Left colon (tissue), 2 donors: ENCODE data around the gene ATXN7L1. TPM values are rescaled to one million over a fixed set of nuclear protein-coding genes. Genes with fewer than 3 reads are reported as not detected.
"Not testable (repeated sequence)": the region's sequence is repeated elsewhere in the genome, so short reads cannot be mapped to it uniquely, and the experiment has no call there.

Source experiments
- ATAC-seq: fragments of 200-7000 bp; cut with Tn5 transposase; one replicate; pipeline ENCODE4 v1.9.1; 2020; ENCODE audit warnings: mild to moderate bottlenecking, moderate library complexity
- DNase-seq, 2 donors: peaks; one replicate each; pipeline ENCODE4 v3.0.0-alpha.2; 2020
- intact Hi-C, 2 donors: fragments of 100-400 bp; cut with DNase I in 1 of 2; cut with micrococcal nuclease in 1 of 2; formaldehyde crosslinking; loops; one replicate each; pipeline versions ENCODE4 v1.11.2 to v1.14.0; 2022; cut with DNase I, micrococcal nuclease
- total RNA-seq, 2 donors: library from RNA; stranded (reverse); fragmentation: NEBNext Ultra II Directional; extraction: Animal tissue kit (Norgen Biotek cat#: 25700); gene quantifications; one replicate each; pipeline ENCODE4 v1.2.1, GENCODE V29; 2021
- donor health status: DM: no; HTN: no; CAD: no.
- donor health status: DM: yes; HTN: yes; CAD: no.

ATXN7L1 gene
- total RNA-seq, 2 donors from 2014 or later: 19.6 to 22.1 TPM

- no peak for DNase-seq
- intact Hi-C loops: no loop called here
- ATAC-seq: no peak
These were observed 138.3 kb downstream of the ATXN7L1 start for GRCh38 chr7:105738133-105738532.

DNA sequence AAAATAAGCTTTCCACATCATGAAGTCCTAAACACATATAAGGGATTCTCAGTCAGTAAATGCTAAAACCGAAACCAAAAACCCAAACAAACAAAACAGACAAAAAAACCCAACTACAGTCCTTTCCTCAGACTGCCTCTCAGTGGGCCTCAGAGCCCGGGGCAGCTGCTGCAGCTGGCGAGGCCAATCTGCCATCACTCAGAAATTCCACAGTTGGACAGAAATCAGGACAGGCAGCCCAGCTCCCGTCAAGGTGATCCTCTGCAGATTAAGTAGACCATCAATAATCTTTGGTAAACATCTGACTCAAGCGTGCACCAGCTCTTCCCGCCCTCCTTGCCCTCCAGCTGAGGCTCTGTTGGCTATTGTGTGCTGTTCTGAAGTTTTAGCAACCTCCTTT, 142.2 kb downstream of the ATXN7L1 start:
- ATAC-seq (no peak), DNase-seq (no peak)
- intact Hi-C loops: no loop called here

DNA sequence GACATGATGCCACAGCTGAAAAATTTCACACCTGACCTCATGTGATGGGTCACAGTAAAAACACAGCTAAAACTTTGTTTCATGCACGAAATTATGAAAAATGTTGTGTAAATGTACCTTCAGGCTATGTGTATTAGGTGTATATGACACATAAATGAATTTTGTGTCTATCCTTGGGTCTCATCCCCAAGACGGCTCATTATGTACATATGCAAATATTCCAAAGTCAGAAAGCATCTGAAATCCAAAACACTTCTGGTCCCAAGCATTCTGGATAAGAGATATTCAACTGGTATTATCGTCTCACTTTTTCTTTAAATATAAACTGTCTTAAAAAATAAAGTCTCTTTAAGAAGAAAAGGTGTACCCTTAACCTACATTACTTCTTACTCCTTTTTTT, 145.4 kb downstream of the ATXN7L1 start:
- DNase-seq: no peak
- ATAC-seq: no peak
- intact Hi-C loops: no loop called here

GRCh38 chr7:105728028-105728427, 148.4 kb downstream of the ATXN7L1 start:
- intact Hi-C loops: no loop called here
- no peak for ATAC-seq
- no peak for DNase-seq

DNA sequence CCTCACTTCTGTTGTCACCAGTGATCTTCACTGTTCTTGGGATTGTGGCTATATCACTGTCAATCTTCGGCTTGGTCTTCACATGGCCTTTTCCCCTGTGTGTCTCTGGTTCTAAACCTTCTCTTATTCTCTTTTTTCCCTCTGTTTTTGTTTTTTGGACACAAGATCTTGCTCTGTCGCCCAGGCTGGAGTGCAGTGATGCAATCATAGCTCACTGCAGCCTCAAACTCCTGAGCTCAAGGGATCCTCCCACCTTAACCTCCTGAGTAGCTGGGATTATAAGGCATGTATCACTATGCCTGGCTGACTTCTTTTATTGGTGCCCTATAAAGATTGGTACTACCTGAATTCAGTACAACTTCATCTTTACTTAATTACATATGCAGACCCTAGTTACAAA, 151.7 kb downstream of the ATXN7L1 start:
- intact Hi-C loops: no loop called here
- ATAC-seq (no peak), DNase-seq (no peak)

GRCh38 chr7:105723572-105723971, 152.8 kb downstream of the ATXN7L1 start:
- ATAC-seq: no peak
- intact Hi-C loops: no loop called here
- no peak for DNase-seq

DNA sequence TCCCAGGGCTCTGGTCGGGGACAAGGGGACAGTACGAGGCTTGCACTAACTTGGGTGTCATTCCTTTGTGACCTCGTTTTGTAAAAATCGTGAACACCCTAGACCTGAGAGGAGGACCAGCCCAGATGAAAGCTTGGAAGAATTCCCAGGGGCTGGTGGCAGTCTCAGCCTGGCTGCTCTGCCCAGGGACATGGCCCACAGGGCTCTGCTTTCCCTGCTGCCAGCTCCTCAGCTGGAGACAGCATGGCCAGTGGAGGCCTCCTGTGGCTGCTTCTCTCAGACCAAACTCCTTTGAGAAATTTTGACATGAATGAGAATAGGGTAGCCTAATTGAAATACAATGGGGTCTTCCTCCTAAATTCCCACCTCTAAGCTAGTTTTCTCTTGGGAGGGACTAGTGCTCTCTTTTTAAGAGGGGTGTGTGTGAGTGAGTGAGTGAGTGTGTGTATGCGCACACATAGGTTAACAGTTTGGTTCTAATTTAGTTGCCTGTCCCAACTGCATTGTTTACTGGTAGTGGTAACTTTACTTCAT, 154.8 kb downstream of the ATXN7L1 start:
- ATAC-seq (no peak), DNase-seq (no peak)
- intact Hi-C loops: no loop called here

DNA sequence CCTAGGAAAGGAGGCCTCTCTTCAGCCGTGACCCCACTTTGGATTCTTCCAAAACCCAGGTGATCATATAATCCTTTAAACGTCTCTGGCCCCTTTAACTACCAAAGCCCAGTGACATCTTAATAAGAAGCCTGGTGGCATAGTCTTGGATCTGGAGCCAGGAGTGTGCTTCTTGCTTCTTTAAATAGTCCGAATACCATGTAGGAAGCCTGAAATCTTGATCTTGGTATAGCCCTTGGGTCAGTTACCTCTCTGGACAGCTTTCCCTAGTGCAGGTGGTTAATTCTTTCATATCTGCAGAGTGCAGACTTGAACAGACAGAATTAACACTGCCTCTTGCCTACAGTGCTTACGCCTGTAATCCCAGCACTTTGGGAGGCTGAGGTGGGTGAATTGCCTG, 156.5 kb downstream of the ATXN7L1 start:
- DNase-seq (no peak), ATAC-seq (no peak)
- intact Hi-C loops: no loop called here

DNA sequence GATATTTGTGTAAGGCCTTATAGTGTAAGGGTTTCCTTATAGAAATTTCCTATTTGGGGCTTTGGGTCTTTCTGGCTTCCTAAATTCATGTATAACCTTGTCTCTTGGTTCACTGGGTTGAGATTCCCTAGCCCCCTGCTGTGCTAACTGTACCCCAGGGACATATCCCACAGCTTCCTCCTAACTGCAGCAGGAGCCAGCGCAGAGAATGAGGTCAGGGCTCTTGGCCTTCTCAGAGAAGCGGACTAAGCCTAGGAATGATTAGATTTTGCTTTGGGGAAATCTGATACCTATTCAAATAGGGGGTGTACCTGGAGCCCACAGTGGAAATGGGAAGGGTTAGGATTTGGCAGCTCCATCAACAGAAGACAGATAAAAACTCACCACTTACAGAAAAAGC, 157.0 kb downstream of the ATXN7L1 start:
- DNase-seq: no peak
- intact Hi-C loops: no loop called here
- ATAC-seq: no peak

DNA sequence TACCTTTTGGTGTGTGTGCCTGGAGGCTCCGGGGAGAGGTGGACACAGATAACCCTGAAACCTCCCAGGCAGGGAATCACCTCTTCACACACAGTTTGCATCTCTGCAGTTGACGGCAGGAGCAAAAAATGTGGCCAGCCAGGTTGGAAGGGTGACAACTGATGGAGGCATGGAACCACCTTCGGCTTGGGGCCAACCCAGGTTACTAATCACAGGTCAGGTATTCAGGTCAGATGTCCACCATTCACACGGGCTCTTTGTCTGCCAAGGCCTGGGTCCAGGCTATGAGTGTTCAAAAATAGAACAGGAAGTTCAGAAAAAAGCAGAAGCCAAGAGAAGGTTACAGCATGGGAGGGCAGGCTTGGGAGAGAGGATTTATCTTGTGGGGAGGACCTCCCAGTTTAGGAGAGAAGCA, 157.9 kb downstream of the ATXN7L1 start:
- DNase-seq: no peak
- no peak for ATAC-seq
- intact Hi-C loops: no loop called here

DNA sequence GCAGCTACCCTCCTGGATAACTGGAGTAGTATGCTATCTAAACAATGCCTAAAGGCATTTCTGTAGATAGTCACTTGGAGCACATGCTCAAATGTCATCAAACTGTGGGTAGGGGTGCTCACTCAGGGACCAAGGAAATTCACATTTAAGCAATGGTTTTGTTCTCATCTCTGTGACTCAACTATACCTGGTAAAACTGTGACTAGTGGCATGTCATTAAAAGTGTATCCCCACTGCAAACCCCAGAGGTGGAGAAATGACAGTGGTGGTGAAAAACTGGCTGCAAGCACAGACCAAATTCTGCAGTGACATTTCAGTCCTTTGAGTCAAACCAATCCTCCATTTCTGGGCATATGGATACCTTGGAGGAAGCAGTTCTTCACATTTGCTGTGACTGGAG, 160.9 kb downstream of the ATXN7L1 start:
- no peak for ATAC-seq
- intact Hi-C loops: no loop called here
- DNase-seq: no peak

DNA sequence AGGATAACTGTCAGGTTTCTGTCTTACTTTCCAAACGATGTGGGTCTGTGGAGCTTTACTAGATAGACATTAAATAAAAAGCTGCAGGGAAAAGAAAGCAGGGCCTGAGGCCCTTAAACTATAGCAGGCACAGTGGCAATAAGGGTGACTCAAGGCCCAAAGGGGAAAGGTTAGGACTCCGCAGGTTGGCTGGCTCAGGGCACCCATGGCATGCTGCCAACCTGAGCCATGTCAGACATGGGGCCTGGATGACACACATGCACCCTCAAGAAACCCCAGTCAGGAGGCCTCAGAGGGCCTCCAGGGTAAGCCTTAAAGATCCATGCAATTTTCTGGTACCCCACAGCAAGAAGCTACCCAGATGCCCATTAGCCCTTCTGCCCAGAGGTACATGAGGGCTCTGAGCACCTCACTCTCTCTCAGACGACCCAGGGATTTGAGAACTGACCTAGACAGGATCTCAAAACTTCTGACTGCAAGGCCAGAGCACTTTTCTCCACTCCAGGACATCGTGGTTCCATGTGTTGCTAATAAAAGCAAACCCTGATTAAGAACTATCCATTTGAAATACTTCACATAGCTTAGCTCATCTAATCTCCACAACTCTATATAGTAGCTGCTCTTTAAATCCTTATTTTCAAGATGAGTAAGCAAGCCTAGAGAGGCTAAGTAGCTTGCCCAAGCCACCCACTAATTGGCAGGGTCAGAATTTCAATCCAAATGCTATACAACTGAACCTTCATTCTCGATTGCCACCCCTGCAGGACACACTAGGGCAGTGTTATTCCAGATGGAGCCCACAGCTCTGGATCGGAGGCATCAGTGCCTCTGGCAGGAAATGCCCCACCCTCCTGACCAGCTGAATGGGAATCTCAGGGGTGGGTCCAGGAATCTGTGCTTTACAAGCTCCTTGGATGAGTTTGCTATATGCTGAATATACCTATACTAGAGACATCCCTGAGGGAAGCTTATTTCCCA, 162.6 kb downstream of the ATXN7L1 start:
- DNase-seq: no peak
- intact Hi-C loops: no loop called here
- no peak for ATAC-seq

GRCh38 chr7:105712877-105713276, 163.5 kb downstream of the ATXN7L1 start:
- DNase-seq (no peak), ATAC-seq (no peak)
- intact Hi-C loops: no loop called here

GRCh38 chr7:105711726-105712402, 164.5 kb downstream of the ATXN7L1 start:
- intact Hi-C loops: no loop called here
- DNase-seq (no peak), ATAC-seq (no peak)

DNA sequence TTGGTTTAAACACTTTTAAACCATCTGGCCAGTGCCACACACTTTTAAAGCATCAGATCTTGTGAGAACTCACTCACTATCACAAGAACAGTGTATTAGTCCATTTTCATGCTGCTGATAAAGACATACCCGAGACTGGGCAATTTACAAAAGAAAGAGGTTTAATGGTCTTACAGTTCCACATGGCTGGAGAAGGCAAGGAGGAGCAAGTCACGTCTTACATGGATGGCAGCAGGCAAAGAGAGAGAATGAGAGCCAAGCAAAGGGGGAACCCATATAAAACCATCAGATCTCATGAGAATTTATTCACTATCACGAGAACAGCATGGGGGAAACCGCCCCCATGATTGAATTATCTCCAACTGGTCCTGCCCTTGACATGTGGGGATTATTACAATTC, 165.7 kb downstream of the ATXN7L1 start:
- DNase-seq, intact Hi-C loops, ATAC-seq: not testable (repeated sequence)

DNA sequence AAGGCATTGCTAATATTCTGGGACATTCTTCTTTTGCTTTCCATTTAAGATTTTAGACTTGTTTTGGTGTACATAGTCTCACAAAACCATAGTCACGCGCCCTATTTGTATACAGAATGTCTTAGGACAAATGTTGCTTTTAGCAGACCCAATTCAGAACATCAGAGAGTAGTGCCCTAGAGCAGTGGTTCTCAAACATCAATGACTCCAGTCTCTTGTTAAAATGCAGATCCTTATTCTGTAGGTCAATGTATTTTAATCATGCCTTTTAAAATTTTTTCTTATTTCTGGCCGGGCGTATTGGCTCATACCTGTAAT, 167.7 kb downstream of the ATXN7L1 start:
- intact Hi-C loops: no loop called here
- ATAC-seq: no peak

GRCh38 chr7:105707967-105708762, 168.2 kb downstream of the ATXN7L1 start:
- DNase-seq: no peak
- intact Hi-C loops: no loop called here
- no peak for ATAC-seq

More for the DNA sequence above, 167.7 kb downstream of the ATXN7L1 start:
- no peak for DNase-seq

- ATAC-seq (no peak), DNase-seq (no peak)
- intact Hi-C loops: no loop called here
These were observed 169.0 kb downstream of the ATXN7L1 start for GRCh38 chr7:105707381-105707780.

DNA sequence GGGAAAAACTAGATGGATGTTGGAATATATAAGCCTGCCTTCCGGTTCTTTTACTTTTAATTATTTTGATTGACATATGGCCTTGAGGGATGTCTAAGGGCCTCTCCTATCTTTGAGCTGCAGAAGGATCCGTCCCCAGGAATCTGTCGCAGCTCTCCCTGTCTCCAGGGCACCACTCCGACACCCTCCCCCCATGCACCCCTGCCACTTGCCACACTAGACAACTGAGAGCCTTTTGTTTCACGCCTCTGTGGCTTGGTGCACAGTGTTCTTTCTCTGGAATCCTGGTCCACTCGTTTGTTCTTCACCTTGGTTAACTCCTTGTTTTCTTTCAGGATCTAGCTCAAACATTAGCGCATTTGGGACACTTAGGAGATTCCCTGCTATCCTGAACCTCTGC, 171.0 kb downstream of the ATXN7L1 start:
- DNase-seq (no peak), ATAC-seq (no peak)
- intact Hi-C loops: no loop called here
